MCF 10A (cell line): ENCODE measurements around the gene SLC39A9. TPM values are rescaled to one million over a fixed set of nuclear protein-coding genes. Genes with fewer than 3 reads are reported as not detected.

ENCODE experiments used
- BruUV-seq: library from RNA; stranded (reverse); fragments of 400-500 nt; replicated peaks from 2 replicates; lab custom pipeline; 2021; lab: Mats Ljungman, UMichigan
- CTCF ChIA-PET: fragments of 300-600 bp; sonication (Branson Sonifier 250); formaldehyde crosslinking; extraction: SDS; loops from one replicate; lab custom pipeline; 2021; ENCODE audit warnings: antibody characterized with exemption, inconsistent platforms; lab: Yijun Ruan, JAX
- POLR2A ChIA-PET: fragments of 300-600, 350-650 bp; sonication (Branson Sonifier 250); formaldehyde crosslinking; extraction: SDS; loops from one replicate; lab custom pipeline; 2020; ENCODE audit warnings: antibody characterized with exemption, inconsistent platforms; lab: Yijun Ruan, JAX
- DNase-seq: peaks from one replicate; pipeline ENCODE4 v3.0.0-alpha.2; 2018; ENCODE audit not compliant: unreplicated experiment
- H3K27ac Mint-ChIP-seq: one replicate; pipeline ENCODE4 v1.8.0; 2022; ENCODE audit warnings: mild to moderate bottlenecking, low read depth, mixed read lengths; ENCODE audit not compliant: unreplicated experiment
- H3K27me3 Mint-ChIP-seq: one replicate; pipeline ENCODE4 v1.8.0; 2022; ENCODE audit warnings: mixed read lengths; ENCODE audit not compliant: insufficient read depth, unreplicated experiment
- H3K36me3 Mint-ChIP-seq: one replicate; pipeline ENCODE4 v1.8.0; 2022; ENCODE audit warnings: mild to moderate bottlenecking, moderate library complexity, mixed read lengths; ENCODE audit not compliant: insufficient read depth, unreplicated experiment
- H3K4me1 Mint-ChIP-seq: one replicate; pipeline ENCODE4 v1.8.0; 2022; ENCODE audit warnings: mixed read lengths; ENCODE audit not compliant: insufficient read depth, unreplicated experiment
- H3K4me3 Mint-ChIP-seq: one replicate; pipeline ENCODE4 v1.8.0; 2022; ENCODE audit warnings: mild to moderate bottlenecking, moderate library complexity, mixed read lengths; ENCODE audit not compliant: unreplicated experiment
- H3K9me3 Mint-ChIP-seq: one replicate; pipeline ENCODE4 v1.8.0; 2022; ENCODE audit warnings: mixed read lengths; ENCODE audit not compliant: unreplicated experiment
- intact Hi-C: fragments of 100-400 bp; cut with micrococcal nuclease; formaldehyde crosslinking; loops from 2 replicates; pipeline ENCODE4 v1.14.1; 2022
- total RNA-seq: library from RNA; stranded (reverse); gene quantifications from 2 replicates; pipeline ENCODE4 v1.2.3, GENCODE V29; 2022
- TF ChIP-seq, protein P1 (sequence below): fragments of 200-600 bp; IDR thresholded peaks from one replicate; pipeline ENCODE4 v1.8.0; 2022; ENCODE audit warnings: antibody characterized with exemption, mild to moderate bottlenecking; ENCODE audit not compliant: unreplicated experiment

Gene SLC39A9
- total RNA-seq, 1 experiment from 2014 or later: 69.7 TPM

- H3K9me3 Mint-ChIP-seq: no peaks in the 10 kb centered on the region
- TF ChIP-seq, protein P1, sequence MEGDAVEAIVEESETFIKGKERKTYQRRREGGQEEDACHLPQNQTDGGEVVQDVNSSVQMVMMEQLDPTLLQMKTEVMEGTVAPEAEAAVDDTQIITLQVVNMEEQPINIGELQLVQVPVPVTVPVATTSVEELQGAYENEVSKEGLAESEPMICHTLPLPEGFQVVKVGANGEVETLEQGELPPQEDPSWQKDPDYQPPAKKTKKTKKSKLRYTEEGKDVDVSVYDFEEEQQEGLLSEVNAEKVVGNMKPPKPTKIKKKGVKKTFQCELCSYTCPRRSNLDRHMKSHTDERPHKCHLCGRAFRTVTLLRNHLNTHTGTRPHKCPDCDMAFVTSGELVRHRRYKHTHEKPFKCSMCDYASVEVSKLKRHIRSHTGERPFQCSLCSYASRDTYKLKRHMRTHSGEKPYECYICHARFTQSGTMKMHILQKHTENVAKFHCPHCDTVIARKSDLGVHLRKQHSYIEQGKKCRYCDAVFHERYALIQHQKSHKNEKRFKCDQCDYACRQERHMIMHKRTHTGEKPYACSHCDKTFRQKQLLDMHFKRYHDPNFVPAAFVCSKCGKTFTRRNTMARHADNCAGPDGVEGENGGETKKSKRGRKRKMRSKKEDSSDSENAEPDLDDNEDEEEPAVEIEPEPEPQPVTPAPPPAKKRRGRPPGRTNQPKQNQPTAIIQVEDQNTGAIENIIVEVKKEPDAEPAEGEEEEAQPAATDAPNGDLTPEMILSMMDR: no peak
- no peak overlapping the region for H3K27ac Mint-ChIP-seq
- DNase-seq: no peak
- no TSS peak for BruUV-seq
- CTCF ChIA-PET: no interaction called here
- no peaks in the 10 kb centered on the region for H3K27me3 Mint-ChIP-seq
- peaks cover 6% of the 10 kb centered on the region for H3K36me3 Mint-ChIP-seq
- H3K4me3 Mint-ChIP-seq: no peak overlapping the region
- POLR2A ChIA-PET: interaction anchor here (0.8 kb wide), 1 partner anchor 13 kb away, joined by 3 read pairs; no protein-coding TSS in a partner anchor
- intact Hi-C loops: no loop called here
- H3K4me1 Mint-ChIP-seq: peaks cover 5% of the 10 kb centered on the region
These were observed 47.1 kb upstream of the SLC39A9 start for GRCh38 chr14:69351385-69351784.

DNA sequence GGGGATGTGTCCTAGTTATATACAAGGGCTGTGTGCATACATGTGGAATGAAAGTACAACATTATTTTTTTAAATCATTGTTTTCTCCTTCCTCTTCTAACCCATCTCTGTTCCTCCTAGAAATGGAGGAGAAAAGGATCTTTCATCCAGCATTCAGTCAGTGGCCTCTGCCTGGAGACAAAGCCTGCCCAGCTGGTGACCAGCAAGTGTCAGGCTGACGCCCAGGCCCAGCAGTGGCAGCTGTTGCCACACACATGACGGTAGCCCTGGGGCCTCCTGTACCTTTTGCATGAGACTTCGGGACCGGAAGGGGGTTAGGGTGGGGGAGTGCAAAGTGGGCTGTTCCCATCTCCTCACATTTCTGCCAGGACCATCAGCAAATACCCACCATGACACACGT is 46.6 kb upstream of the SLC39A9 start:
- no TSS peak for BruUV-seq
- Mint-ChIP-seq H3K9me3 (no peaks in the 10 kb centered on the region), H3K4me1 (peaks cover 5% of the 10 kb centered on the region), H3K27ac (no peak overlapping the region), H3K27me3 (no peaks in the 10 kb centered on the region), H3K36me3 (peaks cover 6% of the 10 kb centered on the region), H3K4me3 (no peak overlapping the region)
- POLR2A ChIA-PET: interaction anchor here (0.8 kb wide), 1 partner anchor 13 kb away, joined by 3 read pairs; no protein-coding TSS in a partner anchor
- CTCF ChIA-PET: no interaction called here
- DNase-seq: no peak
- intact Hi-C loops: no loop called here
- TF ChIP-seq, protein P1: no peak

DNA sequence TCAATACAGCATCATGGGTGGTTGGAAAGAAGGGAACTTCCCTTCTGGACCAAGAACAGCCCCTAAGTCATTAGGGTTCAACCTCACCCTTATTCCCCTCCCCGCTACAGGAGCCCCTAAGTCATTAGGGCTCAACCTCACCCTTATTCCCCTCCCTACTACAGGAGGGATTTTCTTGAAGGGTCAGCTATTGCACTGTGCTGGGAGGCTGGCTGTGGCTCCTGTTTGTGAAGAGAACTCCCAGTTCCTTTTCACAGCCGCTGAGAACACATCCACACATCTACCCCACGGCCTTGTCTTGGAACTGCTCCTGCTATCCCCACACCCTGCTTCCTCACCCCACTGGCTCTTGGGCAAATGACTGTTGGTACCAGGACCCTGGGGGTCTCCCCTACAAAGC is 45.3 kb upstream of the SLC39A9 start:
- CTCF ChIA-PET: no interaction called here
- POLR2A ChIA-PET: interaction anchor here (1.0 kb wide), 1 partner anchor 21 kb away, joined by 3 read pairs; no protein-coding TSS in a partner anchor
- BruUV-seq: no TSS peak

GRCh38 chr14:69354383-69355153 is 43.9 kb upstream of the SLC39A9 start:
- ChIA-PET POLR2A (interaction anchor here (0.6 kb wide), 1 partner anchor 11 kb away, joined by 3 read pairs; no protein-coding TSS in a partner anchor), CTCF (interaction anchor here (0.6 kb wide), 1 partner anchor 81 kb away, joined by 3 read pairs; no protein-coding TSS in a partner anchor)
- DNase-seq: no peak
- TF ChIP-seq, protein P1: no peak
- intact Hi-C loops: no loop called here
- BruUV-seq: no TSS peak
- H3K27me3 Mint-ChIP-seq: peaks cover 13% of the 10 kb centered on the region
- H3K27ac Mint-ChIP-seq: no peak overlapping the region
- H3K36me3 Mint-ChIP-seq: peaks cover 6% of the 10 kb centered on the region
- no peak overlapping the region for H3K4me3 Mint-ChIP-seq
- no peaks in the 10 kb centered on the region for H3K9me3 Mint-ChIP-seq
- H3K4me1 Mint-ChIP-seq: peaks cover 5% of the 10 kb centered on the region

More for the DNA sequence above, 45.3 kb upstream of the SLC39A9 start:
- Mint-ChIP-seq H3K27me3 (no peaks in the 10 kb centered on the region), H3K4me3 (no peak overlapping the region), H3K9me3 (no peaks in the 10 kb centered on the region), H3K36me3 (peaks cover 6% of the 10 kb centered on the region), H3K4me1 (peaks cover 5% of the 10 kb centered on the region), H3K27ac (no peak overlapping the region)
- DNase-seq: no peak
- intact Hi-C loops: no loop called here
- TF ChIP-seq, protein P1: no peak
